ENCODE data around the gene IL1RAPL2.

GRCh38 chrX:105013719-105014118 is 447.7 kb downstream of the IL1RAPL2 start:
- TF ChIP-seq CTCF (IDR thresholded peaks at IDR 0.05; ENCODE audit: control extremely low read depth in 1 of 3, insufficient read depth in 1 of 3, low read depth in 1 of 3, low read length in 3 of 3) (no peak), POLR2A (IDR thresholded peaks at IDR 0.05; ENCODE audit: control extremely low read depth in 1 of 2, low read depth in 2 of 2, low read length in 2 of 2) (no peak), EP300 (IDR thresholded peaks at IDR 0.05; ENCODE audit: borderline replicate concordance in 1 of 2, low read depth in 2 of 2, low read length in 2 of 2) (no peak), CHD1 (IDR thresholded peaks at IDR 0.05; ENCODE audit: low read depth, low read length) (no peak), MAX (IDR thresholded peaks at IDR 0.05) (no peak), EZH2 (IDR thresholded peaks at IDR 0.05; ENCODE audit: low read depth, low read length, severe bottlenecking) (no peak), TBP (IDR thresholded peaks at IDR 0.05; ENCODE audit: low read depth, low read length) (no peak), KDM4A (IDR thresholded peaks at IDR 0.05; ENCODE audit: low read depth, low read length, severe bottlenecking) (no peak), CHD2 (IDR thresholded peaks at IDR 0.05; ENCODE audit: low read length) (no peak), CHD7 (IDR thresholded peaks at IDR 0.05; ENCODE audit: insufficient replicate concordance, low read length) (no peak), POLR2AphosphoS5 (IDR thresholded peaks at IDR 0.05; ENCODE audit: low read depth, low read length) (no peak), RAD21 (IDR thresholded peaks at IDR 0.05 in 1 of 2, conservative IDR thresholded peaks at IDR 0.05 in 1 of 2; ENCODE audit: low read depth in 2 of 2, low read length in 2 of 2) (no peak), GABPA (IDR thresholded peaks at IDR 0.05; ENCODE audit: borderline replicate concordance, insufficient read depth, low read length) (no peak)

Measured in H1 (cell line).